Stimulated activated CD4-positive, alpha-beta T cell treated with anti-CD3 and anti-CD28 coated beads, Interleukin-1b, Interleukin-23, amount 100 ng/mL, for 4 hours (primary cell): ENCODE data around the gene TEPSIN.
A peak's percentile ranks its signal among the peaks of the same experiment; 100 is the strongest.

Experiments used
- DNase-seq, 2 donors: peaks; one replicate each; pipeline ENCODE4 v3.0.0-alpha.2; 2020; ENCODE audit warnings: low read depth in 2 of 2

TEPSIN gene

GRCh38 chr17:81250286-81251093 is 11.6 kb upstream of the TEPSIN start:
- DNase-seq, result no peak

DNA sequence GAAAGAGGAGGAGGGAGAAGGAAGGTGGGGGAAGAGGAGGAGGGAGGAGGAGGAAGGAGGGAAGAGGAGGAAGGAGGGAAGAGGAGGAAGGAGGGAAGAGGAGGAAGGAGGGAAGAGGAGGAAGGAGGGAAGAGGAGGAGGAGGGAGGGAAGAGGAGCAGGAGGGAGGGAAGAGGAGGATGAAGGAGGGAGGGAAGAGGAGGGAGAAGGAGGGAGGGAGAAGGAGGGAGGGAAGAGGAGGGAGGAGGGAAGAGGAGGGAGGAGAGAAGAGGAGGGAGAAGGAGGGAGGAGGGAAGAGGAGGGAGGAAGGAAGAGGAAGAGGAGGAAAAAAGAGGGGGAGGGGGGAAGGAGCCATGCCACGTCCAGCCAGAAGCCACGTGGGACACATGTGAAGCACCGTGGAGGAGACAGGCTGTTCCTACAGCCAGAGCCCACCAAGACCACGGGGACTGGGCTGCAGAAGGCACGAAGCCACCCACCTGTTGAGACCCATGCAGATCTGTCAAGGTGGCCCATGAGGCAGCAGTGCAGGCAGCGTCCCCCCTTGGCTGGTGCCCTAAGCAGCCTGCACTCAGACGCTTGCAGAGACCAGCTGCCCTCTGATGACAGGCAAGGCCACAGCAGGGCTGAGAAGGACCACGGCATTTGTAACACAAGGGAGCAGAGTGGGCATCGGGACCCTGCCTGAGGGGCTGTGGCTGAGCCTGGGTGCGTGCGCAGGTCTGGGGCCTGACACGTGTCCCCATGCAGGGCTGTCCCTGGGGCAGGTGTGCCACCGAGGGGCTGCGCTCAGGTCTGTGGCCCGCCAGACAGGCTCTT is 10.6 kb upstream of the TEPSIN start:
- DNase-seq, result no peak

DNA sequence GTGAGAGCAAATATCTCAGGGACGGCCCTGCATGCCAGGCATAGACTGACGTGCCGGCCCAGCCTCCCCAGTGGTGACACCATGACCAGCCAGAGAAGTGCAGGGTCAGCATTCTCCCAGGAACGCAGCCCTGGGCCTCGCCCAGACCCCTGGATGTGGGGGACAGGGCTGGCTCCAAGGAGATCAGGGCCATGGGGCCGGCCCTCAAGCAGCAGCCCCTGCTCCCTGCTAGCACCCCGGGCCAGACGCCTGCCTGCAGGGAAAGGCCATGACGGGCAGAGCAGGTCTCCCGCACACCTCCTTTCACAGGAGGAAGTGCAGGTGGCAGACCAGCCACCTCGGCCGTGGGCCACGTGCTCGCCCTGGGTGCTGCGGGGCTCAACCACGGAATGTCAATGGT is 9.8 kb upstream of the TEPSIN start:
- no peak for DNase-seq

GRCh38 chr17:81247339-81247990 is 8.6 kb upstream of the TEPSIN start:
- no peak for DNase-seq

GRCh38 chr17:81246679-81247338 is 8.0 kb upstream of the TEPSIN start:
- DNase-seq, result no peak

DNA sequence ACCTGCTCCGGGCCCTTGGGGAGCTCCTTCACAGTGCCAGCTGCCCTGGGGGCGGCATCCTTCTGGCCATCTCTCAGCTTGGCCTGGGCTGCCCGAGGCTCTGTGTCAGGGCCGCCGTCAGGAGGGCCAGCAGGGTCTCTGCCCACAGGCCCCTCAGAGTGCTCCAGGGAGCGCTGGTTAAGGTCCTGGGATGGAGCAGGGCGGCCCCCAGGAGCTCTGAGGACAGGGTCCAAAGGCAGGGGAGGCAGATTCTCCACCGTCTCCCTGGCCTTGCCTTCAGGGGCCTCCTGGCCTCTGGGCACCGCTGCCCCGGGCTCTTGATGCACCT is 7.5 kb upstream of the TEPSIN start:
- DNase-seq, result no peak

DNA sequence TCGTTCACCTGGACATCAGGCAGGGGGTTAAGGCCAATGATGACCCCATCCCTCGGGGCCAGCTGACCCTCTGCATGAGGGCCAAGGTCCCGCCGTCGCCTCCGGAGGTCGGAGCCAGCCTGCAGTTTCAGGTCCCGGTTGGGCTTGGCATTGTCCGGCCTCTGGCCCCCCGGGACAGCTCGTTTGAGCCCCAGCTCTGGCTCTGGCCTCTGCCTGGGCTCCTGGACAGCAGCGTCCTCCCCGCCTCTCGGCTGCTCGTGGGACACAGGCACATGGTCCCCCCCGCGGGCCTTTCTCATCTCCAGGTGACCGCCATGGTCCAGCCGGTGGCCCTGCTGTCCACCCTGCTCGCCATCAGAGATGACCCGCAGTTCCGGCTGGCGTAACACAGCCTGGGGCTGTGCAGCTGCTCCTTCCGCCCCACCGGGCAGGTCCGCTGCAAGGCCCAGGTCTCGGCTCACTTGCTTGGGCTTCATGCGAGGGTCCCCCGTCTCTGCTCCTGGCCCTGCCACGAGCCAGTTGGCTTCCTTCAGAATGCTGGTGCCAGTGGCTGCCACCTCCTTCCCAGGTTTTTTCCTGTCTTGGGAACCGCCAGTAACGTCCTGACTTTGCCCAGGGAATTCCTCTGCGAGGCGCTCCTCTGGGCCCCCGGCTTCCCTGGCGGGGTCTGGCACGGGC is 6.9 kb upstream of the TEPSIN start:
- no peak for DNase-seq

DNA sequence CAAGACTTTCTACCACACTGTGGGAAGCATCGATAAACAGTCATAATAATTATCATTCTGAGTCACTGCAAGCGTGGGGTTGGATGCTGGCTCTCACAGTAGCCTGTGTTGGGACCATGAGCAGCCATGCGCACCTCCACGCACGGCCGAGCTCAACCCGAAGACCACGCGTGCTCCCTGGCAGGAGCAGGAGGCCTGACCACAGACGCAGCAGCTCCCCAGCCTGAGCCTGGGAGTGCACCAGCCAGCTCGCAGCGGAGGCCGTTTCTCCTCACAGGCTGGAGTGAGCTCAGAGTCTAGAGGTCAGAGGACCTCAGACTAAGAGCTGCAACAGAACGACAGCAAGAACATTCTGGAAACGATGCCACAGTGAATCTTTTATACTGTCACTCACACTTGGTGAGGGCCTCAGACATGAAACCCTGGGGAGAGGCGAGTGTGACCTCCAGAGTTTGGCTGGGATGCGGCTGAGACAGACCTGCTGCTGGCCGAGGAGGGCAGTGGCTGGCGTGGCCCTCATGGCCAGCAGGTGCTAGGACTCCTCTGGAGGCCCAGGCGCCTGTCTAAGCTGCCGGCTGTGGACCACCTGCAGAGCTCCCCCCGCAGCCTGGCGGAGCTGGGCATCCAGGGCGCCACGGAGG is 6.3 kb upstream of the TEPSIN start:
- no peak for DNase-seq

DNA sequence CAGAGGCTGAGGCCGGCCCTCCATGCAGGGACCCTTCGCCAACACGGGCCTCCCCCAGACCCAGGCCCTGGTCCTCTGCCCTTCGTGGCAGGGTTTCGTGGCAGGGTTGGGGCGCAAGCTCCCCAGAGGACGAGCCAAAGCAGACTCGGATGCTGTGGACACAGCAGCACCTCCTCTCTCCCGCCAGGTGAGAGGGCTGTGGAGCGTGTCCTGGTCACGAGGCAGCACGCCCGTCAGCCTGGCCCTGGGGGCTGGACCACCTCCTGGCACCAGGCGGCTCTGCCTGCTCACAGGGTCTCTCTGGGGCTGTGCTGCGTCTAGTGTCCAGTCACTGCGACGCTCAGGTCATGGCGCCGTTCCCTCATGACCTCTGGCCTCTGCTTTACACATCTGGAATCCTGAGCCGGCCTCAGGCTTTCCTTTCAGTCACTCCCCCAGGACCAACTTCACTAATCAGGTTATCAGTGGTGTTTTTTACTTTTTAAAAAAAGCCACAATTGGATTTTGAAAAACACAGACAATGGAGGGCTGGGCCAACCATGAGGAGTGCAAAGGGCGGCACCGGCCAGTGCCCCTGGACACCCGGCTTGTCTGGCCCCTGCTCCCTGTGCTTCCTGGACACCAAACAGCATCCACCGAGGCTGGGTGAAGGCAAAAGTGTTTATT is 5.6 kb upstream of the TEPSIN start:
- DNase-seq, result no peak

DNA sequence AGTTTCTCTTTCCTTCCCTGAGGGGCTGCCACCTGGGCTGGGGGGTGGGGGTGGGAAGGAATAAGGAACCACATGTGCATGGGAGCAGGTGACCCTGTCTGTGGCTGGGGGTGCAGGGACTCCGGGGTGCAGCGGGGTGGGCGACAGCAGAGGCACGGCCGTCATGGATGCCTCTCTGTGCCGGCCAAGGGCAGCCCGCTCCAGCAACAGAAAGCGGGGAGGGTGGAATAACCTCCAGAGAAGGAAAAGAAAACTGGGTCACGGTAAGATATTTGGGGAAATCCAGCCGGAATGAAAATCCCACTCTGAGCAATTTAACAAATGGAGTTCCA is 4.4 kb upstream of the TEPSIN start:
- DNase-seq, result no peak

- no peak for DNase-seq
Measured at GRCh38 chr17:81242421-81243332, 3.8 kb upstream of the TEPSIN start.

- DNase-seq, result peak; percentile 45 to 56
Measured at GRCh38 chr17:81241648-81242420, 3.0 kb upstream of the TEPSIN start.

DNA sequence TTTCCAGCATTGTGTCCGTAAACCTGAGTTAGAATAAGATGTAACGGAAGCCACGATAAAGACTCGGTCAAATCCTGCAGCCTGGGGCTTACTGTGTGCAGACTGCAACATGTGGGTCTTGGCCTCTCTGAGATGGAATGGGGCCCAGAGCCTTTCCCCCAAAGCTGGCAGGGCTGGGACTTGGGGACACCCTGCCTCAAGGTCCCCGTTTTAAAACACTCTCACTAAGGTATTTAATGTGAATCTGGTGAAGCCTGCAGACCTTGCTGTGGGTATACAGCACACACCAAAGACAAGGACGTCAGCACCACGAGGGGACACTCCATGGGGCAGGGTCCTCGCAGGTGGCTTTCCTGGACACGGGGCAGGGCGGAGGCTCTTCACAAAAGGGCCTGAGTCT is 2.3 kb upstream of the TEPSIN start:
- DNase-seq, result no peak

DNA sequence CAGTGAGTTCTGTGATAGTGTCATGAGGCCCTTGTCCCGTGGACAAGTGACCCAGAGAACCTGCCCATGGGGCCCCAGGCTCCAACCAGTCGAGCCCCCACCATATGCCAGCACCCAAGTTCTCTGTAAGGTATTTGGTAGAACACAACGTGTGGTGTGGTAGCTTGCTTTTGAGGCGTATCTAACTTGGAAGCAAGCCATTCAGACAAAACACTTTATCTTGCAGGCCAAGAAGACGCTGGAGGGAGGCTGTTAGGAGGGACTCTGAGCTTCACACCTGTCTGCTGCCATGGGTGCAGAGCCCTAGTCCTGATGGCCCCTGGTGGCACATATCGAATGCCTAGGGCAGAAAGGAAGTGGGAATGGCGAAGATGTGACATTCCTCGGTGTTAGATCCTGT is 1.9 kb upstream of the TEPSIN start:
- no peak for DNase-seq

DNA sequence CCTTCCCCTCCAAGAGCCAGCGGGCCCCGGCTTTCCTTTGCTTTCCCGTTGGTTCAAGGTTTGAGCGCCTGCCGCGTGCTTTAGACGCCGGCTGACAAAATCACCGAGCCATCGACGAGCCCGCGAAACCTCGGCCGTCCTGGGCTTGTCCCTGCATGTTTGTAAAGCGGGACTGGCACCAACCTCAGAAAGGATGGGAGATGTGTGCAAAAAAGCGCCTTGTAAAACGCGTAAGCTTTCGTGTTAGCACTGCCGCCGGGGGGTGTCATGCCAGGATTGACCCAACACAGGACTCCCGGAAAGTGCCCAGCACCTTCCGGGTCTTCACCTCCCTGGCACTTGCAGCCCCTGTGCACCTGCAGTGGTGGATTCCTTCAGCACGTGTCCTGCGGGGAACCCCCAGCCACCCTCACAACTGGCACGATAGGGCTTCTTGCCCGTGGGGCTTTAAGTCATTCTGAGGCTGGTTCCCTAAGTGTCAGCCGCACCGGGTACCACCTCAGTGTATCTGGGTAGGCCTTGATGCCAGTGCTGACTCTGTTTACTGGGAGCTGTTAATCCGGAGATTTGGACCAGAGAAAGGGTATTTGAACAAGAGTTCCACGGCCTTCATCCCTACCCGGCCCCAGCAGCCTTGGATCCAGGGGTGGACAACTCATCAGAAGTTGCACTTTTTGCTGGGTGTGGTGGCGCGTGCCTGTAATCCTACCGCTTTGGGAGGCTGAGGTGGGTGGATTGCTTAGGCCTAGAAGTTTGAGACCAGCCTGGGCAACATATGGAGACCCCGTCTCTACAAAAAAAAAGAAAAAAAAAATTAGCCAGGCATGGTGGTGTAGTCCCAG is 1.1 kb upstream of the TEPSIN start:
- peak in 1 of 2 donors; percentile 49 for DNase-seq

GRCh38 chr17:81238490-81238814 is 403 bp downstream of the TEPSIN start:
- DNase-seq, result no peak

- no peak for DNase-seq
Measured at GRCh38 chr17:81237591-81238489, 1.0 kb downstream of the TEPSIN start.
